Stimulated activated CD4-positive, alpha-beta T cell treated with anti-CD3 and anti-CD28 coated beads, Interleukin-15, amount 100 ng/mL, for 1 hour (primary cell): ENCODE measurements around the gene SCYGR1.
"Not testable (repeated sequence)": the region's sequence is repeated elsewhere in the genome, so short reads cannot be mapped to it uniquely, and the experiment has no call there.

Experiments
- DNase-seq, 2 donors: peaks; one replicate each; pipeline ENCODE4 v3.0.0-alpha.2; 2020; ENCODE audit warnings: low read depth in 1 of 2, low spot score in 1 of 2

Gene SCYGR1

GRCh38 chr2:227374158-227374557 is 13.6 kb downstream of the SCYGR1 start:
- no peak for DNase-seq

GRCh38 chr2:227373389-227373788 is 14.4 kb downstream of the SCYGR1 start:
- no peak for DNase-seq

GRCh38 chr2:227370791-227371312 is 16.9 kb downstream of the SCYGR1 start:
- no peak for DNase-seq

- DNase-seq: no peak
Observed at GRCh38 chr2:227370092-227370491, 17.7 kb downstream of the SCYGR1 start.

GRCh38 chr2:227368574-227368973 is 19.2 kb downstream of the SCYGR1 start:
- no peak for DNase-seq

- DNase-seq: no peak
Observed at GRCh38 chr2:227367427-227367795, 20.3 kb downstream of the SCYGR1 start.

- no peak for DNase-seq
Observed at GRCh38 chr2:227366769-227367426, 20.9 kb downstream of the SCYGR1 start.

- no peak for DNase-seq
Observed at GRCh38 chr2:227365833-227366232, 21.9 kb downstream of the SCYGR1 start.

- not testable (repeated sequence) for DNase-seq
Observed at GRCh38 chr2:227364585-227365263, 23.0 kb downstream of the SCYGR1 start.

GRCh38 chr2:227363756-227364155 is 24.0 kb downstream of the SCYGR1 start:
- DNase-seq: no peak

GRCh38 chr2:227360351-227360750 is 27.4 kb downstream of the SCYGR1 start:
- no peak for DNase-seq

- no peak for DNase-seq
Observed at GRCh38 chr2:227351639-227352038, 36.1 kb downstream of the SCYGR1 start.

- no peak for DNase-seq
Observed at GRCh38 chr2:227349989-227350612, 37.6 kb downstream of the SCYGR1 start.

- DNase-seq: no peak
Observed at GRCh38 chr2:227348324-227348723, 39.4 kb downstream of the SCYGR1 start.

GRCh38 chr2:227347117-227347516 is 40.6 kb downstream of the SCYGR1 start:
- no peak for DNase-seq

- DNase-seq: no peak
Observed at GRCh38 chr2:227344231-227344630, 43.5 kb downstream of the SCYGR1 start.

- DNase-seq: no peak
Observed at GRCh38 chr2:227341553-227341952, 46.2 kb downstream of the SCYGR1 start.

- no peak for DNase-seq
Observed at GRCh38 chr2:227340106-227340505, 47.6 kb downstream of the SCYGR1 start.

GRCh38 chr2:227339098-227339599 is 48.6 kb downstream of the SCYGR1 start:
- DNase-seq: no peak
